Bronchial epithelial cell (primary cell): ENCODE data around the gene RAET1G. TPM values are rescaled to one million over a fixed set of nuclear protein-coding genes. Genes with fewer than 3 reads are reported as not detected.
A peak's percentile ranks its signal among the peaks of the same experiment; 100 is the strongest.
"Not testable (repeated sequence)": the region's sequence is repeated elsewhere in the genome, so short reads cannot be mapped to it uniquely, and the experiment has no call there.

Experiments
- DNase-seq: peaks from one replicate; pipeline ENCODE4 v3.0.0-alpha.2; 2010; ENCODE audit warnings: low read depth
- FAIRE-seq: peaks from 2 replicates; lab custom pipeline; 2011; peaks lifted over from hg19 to GRCh38; lab: Jason Lieb, UNC
- H3K27me3 ChIP-seq: 2 replicates; pipeline ENCODE4 v1.5.1; 2011; ENCODE audit warnings: low read length; ENCODE audit not compliant: control insufficient read depth, insufficient read depth
- H3K36me3 ChIP-seq: 2 replicates; pipeline ENCODE4 v1.5.1; 2011; ENCODE audit warnings: low read length; ENCODE audit not compliant: control insufficient read depth, insufficient read depth
- H3K4me3 ChIP-seq: 2 replicates; pipeline ENCODE4 v1.5.1; 2011; ENCODE audit warnings: mild to moderate bottlenecking, low read depth, low read length, control low read depth
- CTCF ChIP-seq: IDR thresholded peaks from 2 replicates; pipeline ENCODE4 v1.5.1; 2011; ENCODE audit warnings: mild to moderate bottlenecking, moderate library complexity, low read length, control low read depth, inconsistent platforms; ENCODE audit not compliant: insufficient read depth, severe bottlenecking
- total RNA-seq: library from RNA; depleted of rRNA; stranded (reverse); fragments of >200 nt; gene quantifications from 2 replicates; pipeline ENCODE4 v1.2.1, GENCODE V29; 2014

Gene RAET1G
- total RNA-seq, 1 donor from 2014 or later = 45.0 TPM

GRCh38 chr6:149925974-149926777 lies 3.3 kb upstream of the RAET1G start:
- TF ChIP-seq CTCF = peak; percentile 96
- Histone ChIP-seq H3K27me3 (no peaks in the 10 kb centered on the region), H3K36me3 (peaks cover 2% of the 10 kb centered on the region), H3K4me3 (peak overlapping the region; percentile 47)
- DNase-seq = peak; percentile 66
- FAIRE-seq = no peak

- no peak for TF ChIP-seq CTCF
- H3K4me3 ChIP-seq = peak overlapping the region; percentile 47
- H3K36me3 ChIP-seq = peaks cover 2% of the 10 kb centered on the region
- FAIRE-seq (no peak), DNase-seq (no peak)
- no peaks in the 10 kb centered on the region for H3K27me3 ChIP-seq
Observed at GRCh38 chr6:149925253-149925973, 2.5 kb upstream of the RAET1G start.

GRCh38 chr6:149924933-149925252 lies 2.0 kb upstream of the RAET1G start:
- TF ChIP-seq CTCF = no peak
- Histone ChIP-seq H3K27me3 (no peaks in the 10 kb centered on the region), H3K4me3 (no peak overlapping the region), H3K36me3 (peaks cover 6% of the 10 kb centered on the region)
- FAIRE-seq = no peak
- no peak for DNase-seq

- Histone ChIP-seq H3K27me3 (no peaks in the 10 kb centered on the region), H3K36me3 (peaks cover 7% of the 10 kb centered on the region), H3K4me3 (no peak overlapping the region)
- TF ChIP-seq CTCF = no peak
- FAIRE-seq (no peak), DNase-seq (no peak)
Observed at GRCh38 chr6:149924206-149924932, 1.4 kb upstream of the RAET1G start.

- Histone ChIP-seq H3K4me3 (peak overlapping the region; percentile 86), H3K27me3 (no peaks in the 10 kb centered on the region), H3K36me3 (peaks cover 11% of the 10 kb centered on the region)
- DNase-seq (no peak), FAIRE-seq (no peak)
- TF ChIP-seq CTCF = no peak
Observed at GRCh38 chr6:149923327-149923986, 536 bp upstream of the RAET1G start.

- FAIRE-seq, DNase-seq, H3K27me3 ChIP-seq: not testable (repeated sequence)
- Histone ChIP-seq H3K36me3 (peaks cover 16% of the 10 kb centered on the region), H3K4me3 (peak overlapping the region; percentile 86)
Observed at GRCh38 chr6:149922091-149922490, 830 bp downstream of the RAET1G start.
